HFF-Myc (cell line): ENCODE results near the gene AFAP1L2.

Source experiments
- DNase-seq: peaks from one replicate; pipeline ENCODE4 v3.0.0-alpha.2; 2011; ENCODE audit warnings: low read depth; ENCODE audit errors: extremely low read depth
- H3K4me3 ChIP-seq: replicated peaks from 2 replicates; pipeline ENCODE4 v1.5.1; 2011; ENCODE audit warnings: low read depth, mild to moderate bottlenecking, control low read depth, low read length
- TF ChIP-seq, protein P1 (sequence below): IDR thresholded peaks from 2 replicates; pipeline ENCODE4 v1.5.1; 2012; ENCODE audit warnings: mild to moderate bottlenecking, low read depth, low read length, control low read depth; ENCODE audit errors: missing control alignments

Gene AFAP1L2

DNA sequence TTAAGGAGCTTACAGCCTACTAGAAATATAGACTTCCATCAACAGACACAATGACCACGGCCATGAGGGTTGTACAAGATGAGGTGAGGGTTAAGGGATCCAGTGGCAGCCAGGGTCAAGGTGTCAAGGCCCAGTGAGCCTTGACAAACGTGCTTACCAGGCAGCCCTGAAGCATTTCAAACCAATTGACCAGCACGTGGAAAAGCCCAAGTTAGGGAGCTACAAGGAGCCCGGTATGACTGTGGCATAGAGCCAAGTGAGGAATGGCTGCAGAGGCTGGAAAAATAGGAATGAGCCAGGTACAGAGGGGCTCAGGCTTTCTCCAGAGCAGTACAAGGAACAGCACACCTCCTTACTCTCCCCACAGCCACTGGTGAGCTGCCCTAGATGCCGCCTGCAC is 12.7 kb downstream of the AFAP1L2 start:
- DNase-seq = no peak
- H3K4me3 ChIP-seq = no peak overlapping the region
- TF ChIP-seq, protein P1, sequence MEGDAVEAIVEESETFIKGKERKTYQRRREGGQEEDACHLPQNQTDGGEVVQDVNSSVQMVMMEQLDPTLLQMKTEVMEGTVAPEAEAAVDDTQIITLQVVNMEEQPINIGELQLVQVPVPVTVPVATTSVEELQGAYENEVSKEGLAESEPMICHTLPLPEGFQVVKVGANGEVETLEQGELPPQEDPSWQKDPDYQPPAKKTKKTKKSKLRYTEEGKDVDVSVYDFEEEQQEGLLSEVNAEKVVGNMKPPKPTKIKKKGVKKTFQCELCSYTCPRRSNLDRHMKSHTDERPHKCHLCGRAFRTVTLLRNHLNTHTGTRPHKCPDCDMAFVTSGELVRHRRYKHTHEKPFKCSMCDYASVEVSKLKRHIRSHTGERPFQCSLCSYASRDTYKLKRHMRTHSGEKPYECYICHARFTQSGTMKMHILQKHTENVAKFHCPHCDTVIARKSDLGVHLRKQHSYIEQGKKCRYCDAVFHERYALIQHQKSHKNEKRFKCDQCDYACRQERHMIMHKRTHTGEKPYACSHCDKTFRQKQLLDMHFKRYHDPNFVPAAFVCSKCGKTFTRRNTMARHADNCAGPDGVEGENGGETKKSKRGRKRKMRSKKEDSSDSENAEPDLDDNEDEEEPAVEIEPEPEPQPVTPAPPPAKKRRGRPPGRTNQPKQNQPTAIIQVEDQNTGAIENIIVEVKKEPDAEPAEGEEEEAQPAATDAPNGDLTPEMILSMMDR = no peak

DNA sequence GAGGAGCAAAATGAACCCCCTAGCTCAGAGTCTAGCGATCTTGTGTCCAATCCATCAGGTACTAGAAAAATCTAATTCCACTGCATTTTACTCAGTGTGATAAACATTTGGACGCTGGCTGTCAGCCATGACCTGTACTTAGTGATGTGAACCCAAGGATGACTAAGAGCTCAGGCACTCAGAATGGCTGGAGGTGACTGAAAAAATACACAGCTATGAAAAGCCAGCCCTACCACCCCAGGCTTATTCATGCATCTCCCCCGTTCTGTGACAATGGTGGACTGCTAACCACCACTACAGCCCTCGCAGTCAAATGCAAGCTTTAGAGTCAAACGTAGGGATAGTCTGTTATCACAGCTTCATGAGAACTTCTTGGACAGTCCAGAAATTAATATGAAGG is 14.9 kb downstream of the AFAP1L2 start:
- TF ChIP-seq, protein P1 = no peak
- DNase-seq = no peak
- no peak overlapping the region for H3K4me3 ChIP-seq

DNA sequence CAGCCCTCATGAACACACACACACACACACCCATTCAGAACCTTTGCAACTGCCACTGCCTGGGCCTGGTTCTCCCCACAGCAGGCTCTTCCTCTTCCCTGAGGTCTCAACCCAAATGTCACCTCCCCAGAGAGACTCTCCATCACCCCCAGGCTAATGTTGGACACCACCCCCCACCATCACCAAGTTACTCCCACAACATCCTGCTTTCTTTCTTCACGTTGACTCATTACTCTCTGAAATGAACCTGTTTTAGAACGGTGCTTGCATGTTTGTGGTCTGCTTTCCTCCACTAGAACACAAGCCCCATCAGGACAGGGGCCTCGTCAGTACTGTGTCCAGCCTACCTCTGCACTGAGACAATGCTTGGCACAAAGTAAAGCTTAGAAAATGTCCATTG is 16.0 kb downstream of the AFAP1L2 start:
- no peak overlapping the region for H3K4me3 ChIP-seq
- no peak for DNase-seq
- TF ChIP-seq, protein P1 = no peak

DNA sequence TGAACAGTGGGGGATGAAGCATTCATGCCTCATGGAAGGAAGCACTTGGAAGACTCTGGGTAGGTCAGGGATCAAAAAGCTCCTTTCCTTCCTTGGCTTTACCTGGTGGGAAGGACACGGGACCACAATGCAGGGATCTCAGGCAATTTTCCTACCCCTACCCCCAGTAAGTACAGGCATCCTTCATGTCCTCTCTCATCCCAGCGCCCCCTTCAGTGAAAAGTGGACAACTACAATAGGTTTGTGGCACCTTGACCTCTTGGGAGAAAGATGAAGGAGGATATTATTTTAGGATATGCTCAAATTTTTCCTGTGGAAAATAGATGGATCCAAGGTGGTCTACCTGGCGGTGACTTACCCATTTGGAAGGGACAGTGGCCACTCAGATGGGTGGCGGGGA is 16.5 kb downstream of the AFAP1L2 start:
- H3K4me3 ChIP-seq = no peak overlapping the region
- no peak for DNase-seq
- TF ChIP-seq, protein P1 = no peak

DNA sequence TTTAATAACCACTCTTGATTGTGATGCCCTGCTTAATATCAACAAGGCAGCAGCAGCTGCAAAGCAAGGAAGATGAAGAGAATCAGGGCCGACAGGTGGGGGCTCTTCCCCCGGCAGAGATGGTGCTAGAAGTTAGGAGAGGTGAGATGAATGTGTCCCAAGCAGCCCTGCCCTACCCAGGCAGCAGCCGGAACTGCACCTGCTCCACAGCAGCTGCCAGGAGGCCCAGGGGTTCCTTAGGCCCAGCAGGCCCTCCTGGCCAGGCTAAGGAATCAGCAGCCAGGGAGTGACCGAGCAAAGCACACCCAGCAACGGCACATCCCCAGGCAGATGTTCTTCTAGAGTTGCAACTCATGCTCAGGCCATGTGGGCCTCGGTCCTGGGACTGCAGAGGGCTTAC is 17.9 kb downstream of the AFAP1L2 start:
- TF ChIP-seq, protein P1 = no peak
- no peak overlapping the region for H3K4me3 ChIP-seq
- DNase-seq = no peak

DNA sequence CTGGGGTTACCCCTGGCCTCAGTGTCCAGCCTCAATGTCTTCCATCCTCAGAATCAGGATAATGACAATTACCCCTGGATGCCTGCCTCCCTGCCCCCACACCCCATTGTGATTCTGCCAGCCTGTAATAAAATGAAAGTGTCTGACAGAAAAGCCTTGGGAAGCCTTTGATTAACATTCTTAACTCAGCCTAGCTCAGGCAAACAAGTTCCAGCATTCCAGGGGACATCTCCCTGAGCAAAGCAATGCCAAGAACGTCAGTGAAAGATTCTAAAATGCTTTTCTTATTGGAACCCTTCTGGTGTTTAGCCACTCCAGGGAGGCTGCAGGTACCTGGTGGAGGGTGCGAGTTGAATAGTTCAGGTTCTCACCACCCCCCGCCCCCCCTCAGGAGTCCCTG is 18.7 kb downstream of the AFAP1L2 start:
- no peak overlapping the region for H3K4me3 ChIP-seq
- TF ChIP-seq, protein P1 = no peak
- no peak for DNase-seq

DNA sequence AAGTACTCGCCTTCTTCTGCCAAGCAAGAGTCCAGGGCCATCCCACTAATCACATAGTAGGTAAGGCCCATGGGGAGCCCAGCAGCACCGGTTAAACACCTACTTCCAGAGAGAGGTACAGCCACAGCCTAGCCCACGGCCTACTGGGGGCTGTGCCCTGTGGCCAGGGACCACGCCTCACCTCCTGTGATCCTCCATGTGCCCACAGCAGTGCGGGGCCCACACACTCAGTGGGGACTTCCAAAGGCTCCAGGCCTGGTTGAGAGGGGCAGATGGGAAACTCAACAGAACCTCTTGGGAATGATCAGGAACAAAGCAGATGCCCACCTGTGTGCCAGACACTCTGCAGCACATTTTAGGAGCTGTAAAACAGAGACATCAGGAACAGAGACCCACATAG is 19.7 kb downstream of the AFAP1L2 start:
- TF ChIP-seq, protein P1 = no peak
- no peak for DNase-seq
- H3K4me3 ChIP-seq = no peak overlapping the region
